Uterus (tissue), 2 donors: ENCODE measurements around the gene GAD2.

Experiments
- POLR2A ChIP-seq, 2 donors: fragments of 450-650 bp; IDR thresholded peaks; one replicate each; pipeline ENCODE4 v1.6.1; 2016; ENCODE audit warnings: antibody characterized with exemption in 2 of 2, mild to moderate bottlenecking in 1 of 2, moderate library complexity in 1 of 2
- TF ChIP-seq, protein P1 (sequence below), 4 experiments: fragments of 200-600 bp in 2 of 4; fragments of 450-650 bp in 2 of 4; sonication (generic) in 2 of 4; IDR thresholded peaks; one replicate each; pipeline ENCODE4 v1.5.1; 2016 to 2019; ENCODE audit warnings: antibody characterized with exemption in 4 of 4, mild to moderate bottlenecking in 2 of 4, moderate library complexity in 1 of 4

DNA sequence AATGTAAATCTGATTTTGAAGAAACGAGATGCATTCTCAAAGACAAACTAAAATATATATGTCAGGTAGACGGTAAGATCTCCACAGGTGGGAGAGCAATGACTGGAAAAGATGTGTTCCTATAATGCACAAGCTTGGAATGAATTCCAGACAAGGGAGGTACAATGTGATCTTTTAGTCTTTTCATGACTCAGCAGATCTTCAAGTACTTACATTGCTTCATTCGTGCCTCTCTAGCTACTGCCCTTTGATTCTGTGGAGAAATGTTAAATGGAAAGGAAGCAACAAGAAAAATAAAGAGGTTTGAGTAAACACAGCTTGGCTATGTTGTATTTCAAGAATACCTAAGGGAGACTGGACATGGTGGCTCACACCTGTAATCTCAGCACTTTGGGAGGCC, 106.6 kb downstream of the GAD2 start:
- TF ChIP-seq, protein P1, sequence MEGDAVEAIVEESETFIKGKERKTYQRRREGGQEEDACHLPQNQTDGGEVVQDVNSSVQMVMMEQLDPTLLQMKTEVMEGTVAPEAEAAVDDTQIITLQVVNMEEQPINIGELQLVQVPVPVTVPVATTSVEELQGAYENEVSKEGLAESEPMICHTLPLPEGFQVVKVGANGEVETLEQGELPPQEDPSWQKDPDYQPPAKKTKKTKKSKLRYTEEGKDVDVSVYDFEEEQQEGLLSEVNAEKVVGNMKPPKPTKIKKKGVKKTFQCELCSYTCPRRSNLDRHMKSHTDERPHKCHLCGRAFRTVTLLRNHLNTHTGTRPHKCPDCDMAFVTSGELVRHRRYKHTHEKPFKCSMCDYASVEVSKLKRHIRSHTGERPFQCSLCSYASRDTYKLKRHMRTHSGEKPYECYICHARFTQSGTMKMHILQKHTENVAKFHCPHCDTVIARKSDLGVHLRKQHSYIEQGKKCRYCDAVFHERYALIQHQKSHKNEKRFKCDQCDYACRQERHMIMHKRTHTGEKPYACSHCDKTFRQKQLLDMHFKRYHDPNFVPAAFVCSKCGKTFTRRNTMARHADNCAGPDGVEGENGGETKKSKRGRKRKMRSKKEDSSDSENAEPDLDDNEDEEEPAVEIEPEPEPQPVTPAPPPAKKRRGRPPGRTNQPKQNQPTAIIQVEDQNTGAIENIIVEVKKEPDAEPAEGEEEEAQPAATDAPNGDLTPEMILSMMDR (IDR thresholded peaks at IDR 0.05), result no peak
- TF ChIP-seq POLR2A (IDR thresholded peaks at IDR 0.05), result no peak
